Lower leg skin (tissue), 3 donors: Measurements from ENCODE around the gene EGLN1.

Experiments
- CTCF ChIP-seq, 3 donors: fragments of 450-650 bp; IDR thresholded peaks; one replicate each; pipeline ENCODE4 v1.5.1; 2016; ENCODE audit warnings: antibody characterized with exemption in 3 of 3, mild to moderate bottlenecking in 3 of 3, moderate library complexity in 2 of 3
- POLR2A ChIP-seq, 2 donors: fragments of 450-650 bp; IDR thresholded peaks; one replicate each; pipeline ENCODE4 v1.6.1; 2016 to 2017; ENCODE audit warnings: antibody characterized with exemption in 2 of 2, mild to moderate bottlenecking in 1 of 2, moderate library complexity in 1 of 2

GRCh38 chr1:231362325-231362724 is 59.8 kb downstream of the EGLN1 start:
- no peak for TF ChIP-seq CTCF (IDR thresholded peaks at IDR 0.05)
- no peak for TF ChIP-seq POLR2A (IDR thresholded peaks at IDR 0.05)
